H1 (cell line): ENCODE measurements around the gene MMEL1.

Source experiments
- SP2 ChIP-seq: IDR thresholded peaks from 2 replicates; pipeline ENCODE4 v1.6.1; 2012; ENCODE audit warnings: mild to moderate bottlenecking, low read length, inconsistent platforms
- TAF1 ChIP-seq: IDR thresholded peaks from 2 replicates; pipeline ENCODE4 v1.6.1; 2011; ENCODE audit warnings: mild to moderate bottlenecking, low read depth, low read length
- YY1 ChIP-seq: IDR thresholded peaks from 2 replicates; pipeline ENCODE4 v1.6.1; 2011; ENCODE audit warnings: low read depth, mild to moderate bottlenecking, low read length

GRCh38 chr1:2644171-2644570 lies 11.4 kb upstream of the MMEL1 start:
- TF ChIP-seq YY1 (no peak), TAF1 (no peak), SP2 (no peak)
